ENCODE data around the gene RBM19. TPM values are rescaled to one million over a fixed set of nuclear protein-coding genes. Genes with fewer than 3 reads are reported as not detected.

The RBM19 gene
- total and polyA plus RNA-seq, 3 donors from 2014 or later: 28.9 to 55.4 (median 49.5) TPM

DNA sequence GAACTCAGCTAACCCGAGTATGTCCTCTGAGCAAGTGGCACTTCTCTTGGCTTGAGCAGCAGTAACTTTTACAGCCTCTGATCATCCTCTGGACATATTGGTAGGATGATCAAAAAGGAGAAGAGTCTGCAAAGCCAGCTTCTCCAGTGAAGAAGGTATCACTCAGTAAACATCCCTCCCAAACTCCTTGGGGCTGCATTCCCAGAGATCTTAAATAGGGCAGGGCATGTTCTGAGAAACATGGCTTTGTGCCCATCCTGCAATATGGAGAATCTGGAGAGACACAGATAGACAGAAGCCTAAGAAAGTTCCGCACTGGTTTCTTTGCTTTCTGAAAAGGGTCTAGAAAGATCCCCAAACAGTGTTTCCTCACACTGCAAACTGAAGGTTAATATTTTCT is 65.4 kb downstream of the RBM19 start:
- Histone ChIP-seq H3K4me3 (no peak overlapping the region), H3K9me3 (no peaks in the 10 kb centered on the region), H3K36me3 (ENCODE audit: low read depth, missing control alignments) (no peaks in the 10 kb centered on the region), H3K27me3 (no peaks in the 10 kb centered on the region), H3K4me1 (no peaks in the 10 kb centered on the region), H3K27ac (no peak overlapping the region)
- DNase-seq: no peak
- intact Hi-C loops (cut with DNase I; ENCODE audit: low total_unique reads): no loop called here
- WGBS, 2 donors: 86% methylated on average over 2 of the region's 2 CpGs
- TF ChIP-seq, protein P1, sequence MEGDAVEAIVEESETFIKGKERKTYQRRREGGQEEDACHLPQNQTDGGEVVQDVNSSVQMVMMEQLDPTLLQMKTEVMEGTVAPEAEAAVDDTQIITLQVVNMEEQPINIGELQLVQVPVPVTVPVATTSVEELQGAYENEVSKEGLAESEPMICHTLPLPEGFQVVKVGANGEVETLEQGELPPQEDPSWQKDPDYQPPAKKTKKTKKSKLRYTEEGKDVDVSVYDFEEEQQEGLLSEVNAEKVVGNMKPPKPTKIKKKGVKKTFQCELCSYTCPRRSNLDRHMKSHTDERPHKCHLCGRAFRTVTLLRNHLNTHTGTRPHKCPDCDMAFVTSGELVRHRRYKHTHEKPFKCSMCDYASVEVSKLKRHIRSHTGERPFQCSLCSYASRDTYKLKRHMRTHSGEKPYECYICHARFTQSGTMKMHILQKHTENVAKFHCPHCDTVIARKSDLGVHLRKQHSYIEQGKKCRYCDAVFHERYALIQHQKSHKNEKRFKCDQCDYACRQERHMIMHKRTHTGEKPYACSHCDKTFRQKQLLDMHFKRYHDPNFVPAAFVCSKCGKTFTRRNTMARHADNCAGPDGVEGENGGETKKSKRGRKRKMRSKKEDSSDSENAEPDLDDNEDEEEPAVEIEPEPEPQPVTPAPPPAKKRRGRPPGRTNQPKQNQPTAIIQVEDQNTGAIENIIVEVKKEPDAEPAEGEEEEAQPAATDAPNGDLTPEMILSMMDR (IDR thresholded peaks at IDR 0.05): no peak
- no peak for TF ChIP-seq POLR2A (IDR thresholded peaks at IDR 0.05)

DNA sequence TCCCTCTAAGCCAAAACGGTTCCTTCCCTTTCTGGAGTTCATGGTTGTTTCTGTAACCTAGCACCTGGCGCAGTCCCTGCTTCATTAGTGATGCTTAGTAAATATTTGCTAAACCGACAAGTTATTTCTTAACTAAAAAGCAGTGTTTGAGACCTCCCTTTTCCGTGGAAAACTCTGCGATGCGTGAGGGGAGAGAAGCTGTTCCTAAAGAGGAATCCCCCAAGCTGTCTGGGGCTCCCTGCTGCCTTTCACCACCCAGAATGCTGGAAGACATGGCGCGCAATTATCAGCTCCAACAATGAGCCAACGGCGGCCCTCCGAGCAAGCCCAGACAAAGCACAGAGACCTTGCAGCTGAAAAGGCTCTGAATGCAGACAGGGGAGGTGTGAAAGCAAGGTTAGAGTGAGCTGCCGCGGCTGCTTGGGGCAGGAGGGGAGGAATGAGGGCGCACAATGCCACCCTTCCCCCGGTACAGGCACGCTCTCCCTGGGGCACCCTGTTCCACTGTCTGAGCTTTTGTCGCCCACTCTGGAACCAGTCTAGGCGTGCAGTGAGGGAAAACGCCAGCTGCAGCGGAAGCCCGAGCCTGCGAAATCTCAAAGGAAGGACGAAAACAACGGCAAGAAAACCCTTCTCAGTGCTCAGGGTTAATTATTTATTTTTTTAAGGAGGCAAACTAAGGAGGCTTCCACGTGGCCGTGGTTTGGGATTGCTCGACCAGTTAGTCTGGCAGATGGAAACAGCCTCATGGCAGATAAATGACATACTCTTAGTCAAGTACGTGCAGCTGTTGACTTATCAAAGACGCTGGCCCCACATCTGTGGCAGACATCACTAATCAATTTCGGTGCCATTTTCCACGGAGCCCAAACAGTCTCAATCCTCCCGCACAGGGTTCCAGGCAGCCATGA is 66.3 kb downstream of the RBM19 start:
- peak; percentile 18 for DNase-seq
- Histone ChIP-seq H3K27ac (no peak overlapping the region), H3K9me3 (no peaks in the 10 kb centered on the region), H3K4me1 (no peaks in the 10 kb centered on the region), H3K4me3 (no peak overlapping the region), H3K27me3 (no peaks in the 10 kb centered on the region), H3K36me3 (ENCODE audit: low read depth, missing control alignments) (no peaks in the 10 kb centered on the region)
- intact Hi-C loops (cut with DNase I; ENCODE audit: low total_unique reads): no loop called here
- TF ChIP-seq, protein P1 (IDR thresholded peaks at IDR 0.05): no peak
- TF ChIP-seq POLR2A (IDR thresholded peaks at IDR 0.05): no peak
- WGBS, 2 donors: 63 to 74% methylated on average over 31 to 32 of the region's 32 CpGs

DNA sequence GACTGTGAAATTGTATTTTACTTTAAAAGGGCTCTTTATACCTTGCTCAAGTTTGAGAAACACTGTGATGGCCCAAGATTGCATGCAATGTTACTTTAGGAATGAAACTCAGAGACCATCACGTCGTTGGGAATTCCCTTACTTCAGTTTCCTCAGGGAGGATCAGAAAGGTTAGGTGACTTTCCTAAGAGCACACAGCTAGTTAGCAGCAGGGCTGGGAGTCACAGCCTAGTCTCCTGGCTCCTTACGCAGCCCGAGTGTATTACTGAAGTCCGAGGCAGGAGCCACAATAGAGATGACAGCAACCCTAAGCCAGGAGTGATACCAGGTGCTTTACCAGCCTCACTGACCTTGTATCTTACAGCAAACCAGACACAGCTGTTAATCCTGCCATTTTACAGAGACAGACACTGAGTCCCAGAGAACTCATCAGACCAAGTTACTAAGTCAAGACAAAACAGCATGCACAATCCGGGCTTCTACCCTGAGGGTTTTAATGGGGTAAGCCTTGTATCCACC is 67.0 kb downstream of the RBM19 start:
- Histone ChIP-seq H3K27me3 (no peaks in the 10 kb centered on the region), H3K4me3 (no peak overlapping the region), H3K9me3 (no peaks in the 10 kb centered on the region), H3K36me3 (ENCODE audit: low read depth, missing control alignments) (no peaks in the 10 kb centered on the region), H3K4me1 (no peaks in the 10 kb centered on the region), H3K27ac (no peak overlapping the region)
- intact Hi-C loops (cut with DNase I; ENCODE audit: low total_unique reads): no loop called here
- TF ChIP-seq POLR2A (IDR thresholded peaks at IDR 0.05): no peak
- TF ChIP-seq, protein P1 (IDR thresholded peaks at IDR 0.05): no peak
- 76 to 83% methylated on average over 6 of the region's 6 CpGs for whole genome bisulfite sequencing, 2 donors
- no peak for DNase-seq

DNA sequence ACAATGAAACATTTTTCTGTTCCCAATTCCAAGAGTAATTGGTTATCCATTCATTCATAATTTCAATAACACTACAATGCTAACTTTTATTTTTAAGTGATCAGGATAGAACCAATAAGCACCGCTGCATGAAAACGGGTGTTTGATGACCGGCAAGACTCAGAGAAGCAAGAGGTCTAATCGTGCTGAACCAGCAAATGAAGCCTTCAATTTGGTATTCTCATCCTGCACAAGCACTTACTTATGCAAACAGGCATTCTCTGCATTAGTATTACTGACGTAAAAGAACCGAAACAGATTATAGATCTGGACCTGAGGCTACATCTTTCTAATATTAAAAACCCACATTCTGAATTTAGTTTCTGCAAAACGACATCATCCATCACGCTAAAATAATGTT is 67.7 kb downstream of the RBM19 start:
- Histone ChIP-seq H3K4me1 (no peaks in the 10 kb centered on the region), H3K27me3 (no peaks in the 10 kb centered on the region), H3K9me3 (no peaks in the 10 kb centered on the region), H3K36me3 (ENCODE audit: low read depth, missing control alignments) (no peaks in the 10 kb centered on the region), H3K27ac (no peak overlapping the region), H3K4me3 (no peak overlapping the region)
- 94 to 97% methylated on average over 8 of the region's 8 CpGs for WGBS, 2 donors
- TF ChIP-seq POLR2A (IDR thresholded peaks at IDR 0.05): no peak
- TF ChIP-seq, protein P1 (IDR thresholded peaks at IDR 0.05): no peak
- intact Hi-C loops (cut with DNase I; ENCODE audit: low total_unique reads): no loop called here
- DNase-seq: no peak
